ENCODE measurements around the gene FBLIM1. TPM values are rescaled to one million over a fixed set of nuclear protein-coding genes. Genes with fewer than 3 reads are reported as not detected.

The FBLIM1 gene
- total RNA-seq, 2 donors from 2014 or later = 0.21 TPM; not detected in 1

DNA sequence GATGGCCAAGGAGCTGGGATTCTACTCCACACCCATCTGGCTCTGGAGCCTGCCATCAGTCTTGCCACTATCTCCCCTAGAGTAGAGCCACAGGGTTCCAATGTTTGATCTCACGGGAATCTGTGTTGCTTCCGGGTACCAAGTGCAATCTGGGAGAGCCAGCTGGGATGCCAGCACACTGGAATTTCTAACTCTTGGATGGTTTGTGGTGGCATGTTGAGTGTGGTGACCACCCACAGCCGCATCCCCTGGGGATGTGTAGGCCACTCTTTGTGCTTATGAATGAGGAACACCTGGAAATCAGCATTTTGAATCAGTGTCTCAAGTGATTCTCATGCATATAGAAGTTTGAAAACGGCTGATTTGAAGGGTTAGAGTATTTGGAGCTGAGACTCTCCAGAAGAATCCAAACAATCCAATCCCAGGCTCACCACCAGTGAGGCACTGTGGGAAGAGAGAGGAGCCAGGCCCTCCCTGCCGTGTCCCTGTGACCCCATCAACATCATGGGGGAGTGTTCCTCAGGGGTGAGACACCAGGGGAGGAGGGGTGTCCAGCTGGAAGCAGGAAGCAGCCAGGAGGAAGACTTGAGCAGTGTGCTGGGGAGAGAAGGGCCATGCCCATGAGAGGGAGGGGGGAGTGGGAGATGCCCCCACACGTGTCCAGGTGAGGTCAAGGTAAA, 13.4 kb downstream of the FBLIM1 start:
- peaks cover 3% of the 10 kb centered on the region for H3K36me3 Mint-ChIP-seq (ENCODE audit: low read depth)
- no peaks in the 10 kb centered on the region for H3K9me3 ChIP-seq (ENCODE audit: control insufficient read depth, low read length, poor library complexity, severe bottlenecking)
- peaks cover 27% of the 10 kb centered on the region for H3K27me3 Mint-ChIP-seq
- no peak for ATAC-seq
- DNase-seq = no peak
- no peak overlapping the region for H3K27ac Mint-ChIP-seq
- no peaks in the 10 kb centered on the region for H3K4me1 Mint-ChIP-seq
- H3K4me3 Mint-ChIP-seq = no peak overlapping the region

DNA sequence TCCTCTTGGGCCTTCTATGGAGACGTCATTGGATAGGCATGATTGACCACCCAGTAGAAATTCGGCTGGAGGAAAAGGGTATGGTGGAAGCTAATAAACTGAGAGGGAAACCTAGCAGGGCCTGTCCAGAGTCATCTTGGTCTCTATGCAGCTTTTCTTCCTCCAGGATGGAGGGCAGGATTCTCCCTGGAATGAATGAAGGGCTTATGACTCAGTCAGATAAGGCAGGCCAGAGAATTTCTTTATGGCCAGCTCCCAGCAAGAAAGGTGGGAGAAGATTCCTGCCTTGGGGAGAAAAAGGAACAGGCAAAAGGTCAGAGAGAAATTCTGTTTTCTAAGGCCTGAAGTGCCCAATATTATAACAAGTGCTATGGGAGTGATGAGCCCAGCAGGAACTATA, 17.1 kb downstream of the FBLIM1 start:
- Mint-ChIP-seq H3K4me3 (no peak overlapping the region), H3K36me3 (ENCODE audit: low read depth) (peaks cover 3% of the 10 kb centered on the region), H3K27me3 (peaks cover 14% of the 10 kb centered on the region), H3K4me1 (peaks cover 2% of the 10 kb centered on the region), H3K27ac (no peak overlapping the region)
- DNase-seq = no peak
- no peak for ATAC-seq
- no peaks in the 10 kb centered on the region for H3K9me3 ChIP-seq (ENCODE audit: control insufficient read depth, low read length, poor library complexity, severe bottlenecking)

DNA sequence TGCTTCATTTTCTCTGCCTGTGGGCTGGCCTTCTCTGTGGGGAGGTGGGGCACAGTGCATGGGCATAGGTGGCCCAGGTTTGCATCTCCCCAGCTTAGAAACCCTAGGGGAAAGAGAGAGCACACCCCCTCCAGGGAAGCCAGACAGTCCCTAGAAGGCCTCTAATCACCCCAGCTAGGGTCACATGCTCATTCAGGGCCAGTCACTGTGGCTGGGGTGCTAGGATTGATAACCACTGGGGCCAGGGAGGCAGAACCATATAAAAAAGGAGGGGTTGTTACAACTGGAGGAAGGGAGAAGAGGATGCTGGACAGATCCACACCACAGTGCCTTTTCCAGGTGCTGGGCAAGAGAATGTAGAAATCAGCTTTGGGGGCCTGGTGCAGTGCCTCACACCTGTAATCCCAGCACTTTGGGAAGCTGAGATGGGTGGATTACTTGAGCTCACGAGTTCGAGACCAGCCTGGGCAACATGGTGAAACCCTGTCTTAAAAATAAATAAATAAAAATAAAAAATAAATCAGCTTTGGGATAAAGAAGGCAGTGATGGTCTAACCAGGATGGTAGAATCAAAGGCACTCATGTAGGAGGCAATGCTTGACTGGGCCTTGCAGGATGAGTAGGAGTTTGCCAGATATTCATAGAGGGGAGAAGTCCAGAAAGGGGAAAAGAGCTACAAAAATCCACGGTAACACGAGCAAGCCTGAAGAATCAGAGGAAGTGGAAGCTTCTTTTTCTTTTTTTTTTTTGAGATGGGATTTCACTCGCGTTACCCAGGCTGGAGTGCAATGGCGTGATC, 19.5 kb downstream of the FBLIM1 start:
- ATAC-seq (no peak), DNase-seq (no peak)
- peaks cover 2% of the 10 kb centered on the region for H3K4me1 Mint-ChIP-seq
- H3K27ac Mint-ChIP-seq = no peak overlapping the region
- H3K27me3 Mint-ChIP-seq = no peaks in the 10 kb centered on the region
- no peaks in the 10 kb centered on the region for H3K9me3 ChIP-seq (ENCODE audit: control insufficient read depth, low read length, poor library complexity, severe bottlenecking)
- H3K4me3 Mint-ChIP-seq = no peak overlapping the region
- no peaks in the 10 kb centered on the region for H3K36me3 Mint-ChIP-seq (ENCODE audit: low read depth)

DNA sequence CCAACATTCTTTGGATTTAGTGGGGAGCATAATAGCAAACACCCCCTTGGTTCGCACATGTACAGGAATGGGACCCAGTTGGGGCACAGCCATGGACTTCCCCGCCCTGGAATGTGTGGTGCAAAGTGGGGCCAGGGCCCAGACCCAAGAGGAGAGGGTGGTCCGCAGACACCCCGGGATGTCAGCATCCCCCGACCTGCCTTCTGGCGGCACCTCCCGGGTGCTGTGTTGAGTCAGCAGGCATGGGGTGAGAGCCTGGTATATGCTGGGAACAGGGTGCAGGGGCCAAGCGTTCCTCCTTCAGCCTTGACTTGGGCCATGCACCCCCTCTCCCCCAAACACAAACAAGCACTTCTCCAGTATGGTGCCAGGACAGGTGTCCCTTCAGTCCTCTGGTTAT, 27.1 kb downstream of the FBLIM1 start:
- H3K36me3 Mint-ChIP-seq (ENCODE audit: low read depth) = no peaks in the 10 kb centered on the region
- H3K27me3 Mint-ChIP-seq = peaks cover 25% of the 10 kb centered on the region
- DNase-seq = no peak
- peaks cover 5% of the 10 kb centered on the region for H3K4me1 Mint-ChIP-seq
- H3K9me3 ChIP-seq (ENCODE audit: control insufficient read depth, low read length, poor library complexity, severe bottlenecking) = no peaks in the 10 kb centered on the region
- H3K27ac Mint-ChIP-seq = no peak overlapping the region
- no peak overlapping the region for H3K4me3 Mint-ChIP-seq
- ATAC-seq = no peak

DNA sequence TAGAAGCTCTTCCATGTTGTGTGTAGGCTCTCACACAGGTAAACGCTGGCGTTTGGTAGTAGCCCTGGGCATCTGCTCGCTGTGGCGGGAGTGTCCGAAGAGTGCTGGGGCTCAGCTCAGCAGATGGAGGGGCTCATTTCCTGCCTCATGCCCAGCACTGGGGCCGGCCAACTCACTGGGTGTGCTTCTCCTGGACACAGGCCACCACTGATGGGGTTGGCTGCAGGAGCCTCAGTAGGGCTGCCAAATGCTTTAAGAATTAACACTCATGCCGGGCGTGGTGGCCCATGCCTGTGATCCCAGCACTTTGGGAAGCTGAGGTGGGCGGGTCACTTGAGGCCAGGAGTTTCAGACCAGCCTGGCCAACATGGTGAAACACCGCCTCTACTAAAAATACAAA, 28.0 kb downstream of the FBLIM1 start:
- ATAC-seq = no peak
- Mint-ChIP-seq H3K36me3 (ENCODE audit: low read depth) (no peaks in the 10 kb centered on the region), H3K4me3 (no peak overlapping the region), H3K27ac (no peak overlapping the region), H3K27me3 (peaks cover 31% of the 10 kb centered on the region), H3K4me1 (peaks cover 5% of the 10 kb centered on the region)
- DNase-seq = no peak
- no peaks in the 10 kb centered on the region for H3K9me3 ChIP-seq (ENCODE audit: control insufficient read depth, low read length, poor library complexity, severe bottlenecking)

DNA sequence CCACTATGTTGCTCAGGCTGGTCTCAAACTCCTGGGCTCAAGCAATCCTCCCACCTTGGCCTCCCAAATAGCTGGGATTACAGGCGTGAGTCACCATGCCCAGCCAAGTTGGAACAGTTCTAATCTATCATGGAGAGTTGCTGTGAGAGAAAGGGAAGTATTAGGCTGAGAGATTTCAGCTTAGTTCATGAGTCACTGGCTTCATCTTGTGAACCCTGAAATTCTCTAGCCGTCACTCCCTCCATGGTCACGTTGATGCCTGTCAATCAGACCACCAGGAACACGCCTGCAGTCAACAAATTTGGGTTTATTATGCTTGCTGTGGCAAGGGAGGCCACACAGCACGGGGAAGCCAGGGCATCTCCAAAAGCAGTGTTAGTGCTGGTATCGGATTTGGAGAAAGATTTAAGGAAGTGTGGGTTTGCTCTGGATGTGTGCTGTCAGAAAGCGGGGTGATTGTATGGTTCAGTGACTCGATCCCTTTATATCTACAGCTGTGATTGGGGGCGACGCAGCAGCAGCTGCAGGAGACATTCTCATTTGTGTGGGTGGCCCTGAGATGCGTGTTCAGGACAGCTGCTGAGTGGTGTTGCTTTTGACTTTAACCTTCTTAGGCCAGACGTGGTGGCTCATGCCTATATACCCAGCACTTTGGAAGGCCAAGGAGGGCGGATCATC, 30.2 kb downstream of the FBLIM1 start:
- ATAC-seq (no peak), DNase-seq (no peak)
- Mint-ChIP-seq H3K4me3 (no peak overlapping the region), H3K27ac (no peak overlapping the region), H3K4me1 (peaks cover 8% of the 10 kb centered on the region), H3K36me3 (ENCODE audit: low read depth) (no peaks in the 10 kb centered on the region), H3K27me3 (peaks cover 37% of the 10 kb centered on the region)
- no peaks in the 10 kb centered on the region for H3K9me3 ChIP-seq (ENCODE audit: control insufficient read depth, low read length, poor library complexity, severe bottlenecking)

DNA sequence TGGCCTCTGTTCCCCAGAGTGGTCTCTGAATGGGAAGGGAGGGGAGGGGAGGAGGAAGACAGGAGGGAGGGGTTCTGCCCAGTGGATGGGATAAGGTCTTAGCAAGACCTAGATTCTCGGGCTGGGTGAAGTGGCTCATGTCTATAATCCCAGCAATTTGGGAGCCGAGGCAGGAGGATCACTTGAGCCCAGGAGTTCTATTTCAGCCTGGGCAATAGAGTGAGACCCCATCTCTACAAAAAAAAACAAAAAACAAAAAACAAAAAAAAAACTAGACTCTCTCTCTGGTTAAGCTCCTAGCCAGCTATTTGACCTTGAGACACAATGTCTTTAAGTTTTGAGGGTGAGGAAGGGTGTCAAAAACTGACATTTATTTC, 37.5 kb downstream of the FBLIM1 start:
- no peak overlapping the region for H3K27ac Mint-ChIP-seq

DNA sequence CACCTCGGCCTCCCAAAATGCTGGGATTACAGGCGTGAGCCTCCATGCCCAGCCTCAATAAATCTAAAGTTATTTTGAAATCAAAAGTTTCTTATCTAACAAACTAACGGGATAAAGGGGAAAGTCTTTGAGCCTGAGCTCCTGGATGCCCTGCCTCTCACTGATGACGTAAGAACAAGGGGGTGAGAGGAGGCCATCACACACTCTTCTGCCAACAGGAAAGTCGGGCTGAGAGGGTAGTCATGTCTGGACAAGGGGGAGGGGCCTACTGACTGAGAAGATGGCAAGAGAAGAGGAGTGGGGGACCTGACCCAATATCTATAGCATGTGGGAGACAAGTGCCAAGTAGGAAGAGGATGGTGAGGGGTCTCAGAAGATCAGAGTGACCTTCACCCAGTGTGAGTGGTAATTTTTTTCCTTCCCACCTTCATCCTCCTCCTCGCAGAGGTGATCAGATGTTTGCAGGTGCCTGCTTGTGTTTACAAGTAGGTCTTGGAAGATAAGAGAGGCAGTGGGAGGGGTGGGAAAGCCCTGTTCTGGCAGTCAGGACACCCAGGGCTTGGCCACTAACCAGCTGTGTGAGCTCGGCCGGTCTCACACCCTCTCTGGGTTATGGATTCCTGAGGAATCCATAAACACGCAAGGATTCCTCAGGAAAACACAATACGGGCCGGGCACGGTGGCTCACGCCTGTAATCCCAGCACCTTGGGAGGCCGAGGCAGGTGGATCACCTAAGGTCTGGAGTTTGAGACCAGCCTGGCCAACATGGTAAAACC, 39.2 kb downstream of the FBLIM1 start:
- H3K4me1 Mint-ChIP-seq = no peaks in the 10 kb centered on the region
- H3K27me3 Mint-ChIP-seq = peaks cover 10% of the 10 kb centered on the region
- DNase-seq = no peak
- H3K27ac Mint-ChIP-seq = no peak overlapping the region
- H3K4me3 Mint-ChIP-seq = no peak overlapping the region
- H3K36me3 Mint-ChIP-seq (ENCODE audit: low read depth) = no peaks in the 10 kb centered on the region
- no peak for ATAC-seq
- no peaks in the 10 kb centered on the region for H3K9me3 ChIP-seq (ENCODE audit: control insufficient read depth, low read length, poor library complexity, severe bottlenecking)

More for the DNA sequence above, 37.5 kb downstream of the FBLIM1 start:
- Mint-ChIP-seq H3K36me3 (ENCODE audit: low read depth) (no peaks in the 10 kb centered on the region), H3K27me3 (peaks cover 18% of the 10 kb centered on the region), H3K4me1 (peaks cover 3% of the 10 kb centered on the region), H3K4me3 (no peak overlapping the region)
- no peak for DNase-seq
- H3K9me3 ChIP-seq (ENCODE audit: control insufficient read depth, low read length, poor library complexity, severe bottlenecking) = no peaks in the 10 kb centered on the region
- no peak for ATAC-seq

DNA sequence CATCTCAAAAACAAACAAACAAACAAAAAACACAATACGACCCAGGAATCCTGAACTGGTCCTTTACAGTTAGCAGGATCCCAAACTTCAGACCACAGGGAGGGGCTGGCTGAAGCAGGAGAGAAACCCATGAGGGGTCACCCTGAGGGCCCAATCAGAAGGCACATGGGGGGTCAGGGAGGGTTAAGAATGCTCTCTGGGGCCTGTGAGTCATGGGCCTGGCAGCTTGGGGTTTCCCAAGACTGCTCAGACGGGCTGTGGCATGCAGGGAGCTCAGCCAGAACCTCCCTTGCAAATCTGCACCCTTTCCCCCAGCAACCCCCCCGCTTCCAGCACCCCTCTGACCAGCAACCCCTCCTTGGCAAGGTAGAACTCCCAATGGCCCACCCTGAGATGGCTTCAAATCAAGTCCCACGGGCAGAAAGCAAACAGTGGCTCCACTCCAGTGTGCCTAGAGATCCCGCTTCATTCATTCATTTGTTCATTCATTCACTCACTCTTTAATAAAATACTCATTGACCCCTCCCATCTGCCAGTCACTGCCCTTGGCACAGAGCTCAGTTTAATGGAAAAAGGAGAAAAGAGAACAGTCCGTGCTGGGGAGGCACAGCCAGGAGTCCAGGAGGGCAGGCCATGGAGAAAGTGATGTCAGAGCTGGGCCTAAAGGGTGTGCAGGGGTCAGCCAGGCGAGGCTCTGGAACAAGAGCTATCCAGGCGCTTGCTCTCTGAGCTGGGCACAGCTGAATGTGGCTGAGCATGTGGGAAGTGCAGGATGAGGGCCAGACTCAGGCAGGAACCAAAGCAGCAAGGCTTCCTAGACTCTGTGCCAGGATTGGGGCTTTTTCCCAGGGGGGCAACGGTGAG, 40.6 kb downstream of the FBLIM1 start:
- DNase-seq = no peak
- H3K27ac Mint-ChIP-seq = no peak overlapping the region
- H3K27me3 Mint-ChIP-seq = peaks cover 10% of the 10 kb centered on the region
- H3K9me3 ChIP-seq (ENCODE audit: control insufficient read depth, low read length, poor library complexity, severe bottlenecking) = no peaks in the 10 kb centered on the region
- H3K36me3 Mint-ChIP-seq (ENCODE audit: low read depth) = no peaks in the 10 kb centered on the region
- no peak for ATAC-seq
- no peak overlapping the region for H3K4me3 Mint-ChIP-seq
- no peaks in the 10 kb centered on the region for H3K4me1 Mint-ChIP-seq

DNA sequence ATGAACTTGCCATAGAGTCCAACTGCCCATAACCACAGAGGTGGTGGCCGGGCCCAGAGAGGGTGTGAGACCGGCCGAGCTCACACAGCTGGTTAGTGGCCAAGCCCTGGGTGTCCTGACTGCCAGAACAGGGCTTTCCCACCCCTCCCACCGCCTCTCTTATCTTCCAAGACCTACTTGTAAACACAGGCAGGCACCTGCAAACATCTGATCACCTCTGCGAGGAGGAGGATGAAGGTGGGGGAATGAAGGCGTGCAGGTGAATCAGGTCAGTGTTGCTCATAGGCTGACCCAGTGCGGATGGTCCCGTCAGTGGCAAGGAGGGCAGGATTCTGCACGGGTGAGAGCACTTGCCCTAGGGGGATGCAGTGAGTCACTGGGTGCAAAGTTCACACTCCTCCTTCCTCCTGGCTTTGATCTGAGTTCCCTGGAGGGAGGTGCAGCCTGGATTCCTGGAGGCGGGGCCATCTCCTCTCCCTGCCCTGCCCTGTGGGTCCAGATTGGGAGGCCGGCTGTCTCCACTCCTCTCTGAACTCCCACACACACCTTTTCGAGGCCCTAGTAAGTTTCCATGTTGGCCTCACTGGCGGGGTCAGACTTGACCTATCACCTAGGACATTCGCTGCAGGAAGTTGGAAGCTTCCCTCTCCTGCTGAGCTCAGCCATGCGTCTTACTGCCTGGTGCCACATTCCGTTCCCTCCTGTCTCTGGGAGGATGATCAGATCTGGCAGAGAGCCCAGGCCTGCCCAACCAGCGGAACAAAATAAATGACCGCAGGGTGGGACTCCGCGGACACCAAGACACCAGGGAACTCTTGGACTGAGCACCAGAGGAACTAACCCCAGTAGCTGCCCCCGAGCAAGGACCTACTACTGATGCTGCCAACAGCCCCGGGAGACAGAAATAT, 41.6 kb downstream of the FBLIM1 start:
- no peaks in the 10 kb centered on the region for H3K9me3 ChIP-seq (ENCODE audit: control insufficient read depth, low read length, poor library complexity, severe bottlenecking)

DNA sequence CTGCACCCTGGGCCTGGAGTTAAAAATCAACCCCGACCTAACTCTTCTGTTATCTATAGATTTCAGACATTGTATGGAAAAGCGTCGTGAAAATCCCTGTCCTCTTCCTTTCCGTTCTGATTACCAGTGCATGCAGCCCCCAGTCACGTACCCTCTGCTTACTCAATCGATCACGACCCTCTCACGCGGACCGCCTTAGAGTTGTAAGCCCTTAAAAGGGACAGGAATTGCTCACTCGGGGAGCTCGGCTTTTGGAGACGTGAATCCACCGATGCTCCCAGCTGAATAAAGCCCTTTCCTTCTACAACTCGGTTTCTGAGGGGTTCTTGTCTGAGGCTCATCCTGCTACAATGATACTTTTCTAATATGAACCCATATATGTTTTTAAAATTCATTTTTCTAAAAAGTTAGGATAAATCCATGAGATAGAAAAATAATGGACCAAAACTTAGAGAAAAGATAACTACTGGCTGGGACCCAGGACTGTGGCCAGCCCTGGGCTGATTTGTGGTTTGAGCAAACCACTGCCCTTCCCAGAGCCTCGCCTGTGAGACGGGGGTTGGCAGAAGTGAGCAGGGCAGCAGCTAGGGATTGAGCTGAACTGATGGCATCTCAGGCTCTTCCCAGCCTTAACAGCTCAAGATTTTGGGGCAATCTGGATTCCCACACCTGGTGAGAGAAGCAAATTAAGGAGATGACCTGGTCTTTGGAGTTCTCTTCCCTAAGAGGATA, 43.8 kb downstream of the FBLIM1 start:
- no peaks in the 10 kb centered on the region for H3K36me3 Mint-ChIP-seq (ENCODE audit: low read depth)
- ATAC-seq = no peak
- H3K4me3 Mint-ChIP-seq = no peak overlapping the region
- no peak for DNase-seq
- H3K27me3 Mint-ChIP-seq = peaks cover 10% of the 10 kb centered on the region
- no peaks in the 10 kb centered on the region for H3K4me1 Mint-ChIP-seq
- no peaks in the 10 kb centered on the region for H3K9me3 ChIP-seq (ENCODE audit: control insufficient read depth, low read length, poor library complexity, severe bottlenecking)
- no peak overlapping the region for H3K27ac Mint-ChIP-seq

More for the DNA sequence above, 41.6 kb downstream of the FBLIM1 start:
- no peak for DNase-seq
- Mint-ChIP-seq H3K4me3 (no peak overlapping the region), H3K4me1 (no peaks in the 10 kb centered on the region), H3K36me3 (ENCODE audit: low read depth) (no peaks in the 10 kb centered on the region), H3K27ac (no peak overlapping the region), H3K27me3 (peaks cover 10% of the 10 kb centered on the region)
- no peak for ATAC-seq
